ENCODE data around the gene RASGRF1.

GRCh38 chr15:79073336-79073735, 17.2 kb downstream of the RASGRF1 start:
- no peak for TF ChIP-seq CTCF (IDR thresholded peaks at IDR 0.05)
- TF ChIP-seq EZH2 (IDR thresholded peaks at IDR 0.05; ENCODE audit: borderline replicate concordance, insufficient read depth, low read depth, low read length, poor library complexity, severe bottlenecking): no peak

Measured in B cell (primary cell).